Measurements from ENCODE around the gene SRGAP2B.
"Not testable (repeated sequence)": the region's sequence is repeated elsewhere in the genome, so short reads cannot be mapped to it uniquely, and the experiment has no call there.

The SRGAP2B gene

DNA sequence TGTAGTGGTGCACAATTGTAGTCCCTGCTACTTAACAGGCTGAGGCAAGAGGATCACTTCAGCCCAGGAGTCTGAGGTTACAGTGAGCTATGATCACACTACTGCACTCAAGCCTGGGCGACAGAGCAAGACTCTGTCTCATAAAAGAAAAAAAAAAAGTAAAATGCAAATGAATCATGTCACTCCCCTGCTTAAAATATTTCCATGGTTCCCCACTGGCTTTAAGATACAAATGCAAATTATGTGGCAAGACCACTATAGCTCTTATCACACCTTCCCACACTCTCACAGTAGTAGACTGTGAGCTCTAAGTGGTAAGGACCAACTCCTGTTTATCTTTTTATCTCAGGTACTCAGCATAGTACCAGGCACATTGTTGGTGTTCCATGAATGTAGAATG, 53.6 kb downstream of the SRGAP2B start:
- not testable (repeated sequence) for DNase-seq

DNA sequence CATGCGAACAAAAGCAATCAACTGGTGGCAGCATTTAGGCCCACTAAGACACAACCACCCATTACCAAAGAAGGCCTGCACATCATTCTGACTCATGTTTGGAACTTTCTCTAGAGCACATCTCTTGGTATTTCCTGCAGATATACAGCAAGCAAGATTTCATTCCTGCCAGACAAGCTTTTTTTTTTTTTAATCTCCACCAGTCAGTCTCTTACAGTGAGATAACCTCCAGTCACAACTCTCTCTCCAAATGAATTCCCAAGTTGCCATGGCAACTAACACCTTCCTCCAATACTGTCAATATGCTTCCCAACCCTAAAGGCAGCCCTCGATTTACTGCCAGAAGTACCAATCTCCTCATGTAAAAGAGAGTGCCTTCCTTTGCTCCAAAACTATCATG, 59.1 kb downstream of the SRGAP2B start:
- DNase-seq, result not testable (repeated sequence)

DNA sequence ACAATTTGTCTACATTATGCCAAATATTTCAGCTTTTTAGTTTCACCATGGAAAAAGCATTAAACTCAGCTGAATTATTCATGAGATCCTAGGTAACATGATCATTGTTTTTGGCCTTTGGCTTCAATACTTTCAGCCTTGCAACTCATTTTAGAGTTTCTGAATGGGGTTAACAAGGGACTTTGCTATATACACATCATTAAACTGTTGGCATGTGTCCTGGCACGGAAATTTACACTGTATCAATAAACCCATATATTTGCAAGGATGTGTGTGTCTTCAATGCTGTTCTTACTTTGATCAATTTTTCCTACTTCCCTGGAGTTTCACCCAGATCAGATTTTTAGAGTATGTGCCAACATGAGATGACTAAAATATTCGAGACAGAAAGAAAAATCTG, 61.6 kb downstream of the SRGAP2B start:
- DNase-seq, result not testable (repeated sequence)

DNA sequence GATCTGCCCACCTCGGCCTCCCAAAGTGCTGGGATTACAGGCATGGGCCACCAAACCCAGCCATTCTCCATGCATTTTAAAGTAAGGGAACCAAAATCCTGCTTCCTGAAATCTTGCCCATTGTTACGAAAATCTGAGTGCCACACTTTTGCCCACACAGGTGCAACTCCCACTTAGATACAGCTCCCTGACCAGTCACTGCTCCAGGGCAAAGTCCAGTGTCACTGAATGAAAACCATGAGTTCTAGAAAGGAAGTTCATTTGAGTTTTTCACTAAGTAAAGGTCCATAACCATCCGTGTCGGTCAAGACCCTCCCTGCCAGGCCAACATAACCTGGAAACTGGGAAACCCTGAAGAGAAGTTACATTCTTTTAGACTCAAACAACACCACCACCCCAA, 67.9 kb downstream of the SRGAP2B start:
- not testable (repeated sequence) for DNase-seq

DNA sequence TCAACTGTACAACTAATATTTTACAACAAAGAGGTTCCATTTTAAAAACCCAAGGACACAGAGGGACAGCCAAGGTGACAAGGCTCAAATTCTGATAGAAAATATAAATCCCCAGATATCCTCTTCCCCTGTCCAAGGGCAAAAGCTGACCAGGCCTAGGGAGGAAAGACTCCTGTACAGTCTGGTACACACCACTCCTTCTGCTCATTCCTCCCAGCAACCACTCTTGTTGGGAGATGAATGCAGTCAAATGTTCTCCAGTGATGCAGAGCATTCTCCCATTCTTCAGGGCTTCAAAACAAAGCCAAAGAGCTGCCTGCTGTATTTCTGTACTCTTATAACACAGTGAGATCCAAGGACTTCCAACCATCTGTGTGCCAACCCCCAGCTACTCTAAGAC, 69.8 kb downstream of the SRGAP2B start:
- DNase-seq, result not testable (repeated sequence)

DNA sequence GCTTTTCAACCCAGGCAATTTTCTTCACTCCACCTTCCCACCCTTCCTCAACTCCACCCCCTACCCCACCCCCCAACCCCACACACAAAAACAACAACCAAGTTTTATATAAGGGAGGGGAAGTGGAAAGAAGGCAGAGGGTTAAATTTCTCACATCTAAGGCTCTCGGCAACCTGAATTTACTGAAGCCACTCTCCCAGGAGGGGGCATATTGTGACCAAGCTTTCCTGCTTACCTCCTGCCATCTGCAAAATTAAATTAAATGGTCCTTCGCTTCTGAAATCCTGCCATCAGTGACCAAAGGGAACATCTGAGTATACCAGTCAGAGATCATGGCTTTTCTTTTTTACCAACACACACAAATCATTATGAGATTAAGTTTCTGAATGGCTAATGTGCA, 72.9 kb downstream of the SRGAP2B start:
- not testable (repeated sequence) for DNase-seq

DNA sequence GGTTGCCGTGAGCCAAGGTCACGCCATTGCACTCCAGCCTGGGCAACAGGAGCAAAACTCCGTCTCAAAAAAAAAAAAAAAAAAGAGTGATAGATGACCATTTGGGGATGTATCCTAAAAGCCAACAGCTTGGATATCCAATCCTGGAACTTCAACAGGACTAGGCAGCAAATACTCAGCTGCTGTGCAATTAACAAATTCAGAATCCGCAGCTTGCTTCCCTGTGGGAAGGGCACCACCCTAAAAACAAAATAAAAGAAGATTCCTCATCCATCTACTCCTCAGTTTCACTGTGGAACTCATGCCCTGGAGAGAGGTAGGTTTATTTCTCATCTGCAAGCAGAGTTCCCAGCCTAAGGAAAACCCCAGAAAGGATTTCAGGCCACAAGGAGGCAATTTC, 73.4 kb downstream of the SRGAP2B start:
- not testable (repeated sequence) for DNase-seq

DNA sequence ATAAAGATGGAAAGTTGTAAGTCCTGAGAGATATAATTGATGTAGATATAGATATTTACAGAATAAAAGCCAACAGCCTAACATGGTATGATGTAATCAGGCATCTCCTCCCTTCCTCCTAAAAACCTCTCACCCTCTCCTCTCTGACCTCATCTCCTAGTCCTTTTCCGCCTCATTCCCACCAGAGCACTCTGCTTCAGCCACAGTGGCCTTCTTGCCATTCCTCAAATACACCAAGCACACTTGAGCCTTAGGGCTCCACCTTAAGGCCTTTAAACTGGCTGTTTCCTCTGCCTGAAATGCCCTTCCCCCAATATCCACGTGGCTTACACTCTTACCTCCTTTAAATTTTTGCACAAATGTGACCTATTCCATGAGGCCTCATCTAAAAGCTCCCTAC, 75.4 kb downstream of the SRGAP2B start:
- DNase-seq, result not testable (repeated sequence)

DNA sequence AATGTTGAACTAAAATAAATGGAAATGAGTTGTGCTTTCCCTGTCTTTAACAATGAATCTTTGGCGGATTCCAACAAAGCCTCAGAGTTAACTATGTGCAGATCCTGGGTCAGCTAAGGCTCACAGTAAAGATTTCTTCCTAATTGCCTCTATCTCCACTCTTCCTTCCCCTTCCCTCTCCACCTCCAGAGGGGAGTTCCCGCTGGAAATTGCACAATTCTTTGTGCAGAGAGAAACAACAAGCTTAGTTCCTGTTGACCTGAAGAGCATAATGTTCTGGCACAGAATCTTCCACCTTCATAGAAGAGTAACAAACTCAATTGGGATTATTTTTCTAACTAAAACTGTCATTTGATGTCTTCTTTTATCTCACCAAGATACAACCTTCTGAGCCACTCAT, 77.4 kb downstream of the SRGAP2B start:
- not testable (repeated sequence) for DNase-seq

DNA sequence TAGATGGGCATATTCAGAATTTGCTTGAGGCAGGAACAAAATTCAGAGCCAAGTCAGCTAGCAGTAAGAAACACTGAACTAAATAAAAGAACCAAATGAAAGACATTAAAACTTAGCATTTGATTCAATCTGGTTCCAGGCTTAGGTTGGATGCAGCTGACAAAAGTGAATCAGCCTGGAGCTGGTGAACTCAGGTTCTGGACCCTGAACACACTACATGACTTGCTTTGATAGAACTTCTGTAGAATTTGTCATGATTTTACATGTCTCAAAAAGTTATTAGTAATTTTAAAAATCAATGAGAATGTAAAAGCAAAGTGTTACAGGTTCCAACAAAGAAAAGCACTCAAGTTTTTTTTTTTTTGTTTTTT, 78.7 kb downstream of the SRGAP2B start:
- not testable (repeated sequence) for DNase-seq

DNA sequence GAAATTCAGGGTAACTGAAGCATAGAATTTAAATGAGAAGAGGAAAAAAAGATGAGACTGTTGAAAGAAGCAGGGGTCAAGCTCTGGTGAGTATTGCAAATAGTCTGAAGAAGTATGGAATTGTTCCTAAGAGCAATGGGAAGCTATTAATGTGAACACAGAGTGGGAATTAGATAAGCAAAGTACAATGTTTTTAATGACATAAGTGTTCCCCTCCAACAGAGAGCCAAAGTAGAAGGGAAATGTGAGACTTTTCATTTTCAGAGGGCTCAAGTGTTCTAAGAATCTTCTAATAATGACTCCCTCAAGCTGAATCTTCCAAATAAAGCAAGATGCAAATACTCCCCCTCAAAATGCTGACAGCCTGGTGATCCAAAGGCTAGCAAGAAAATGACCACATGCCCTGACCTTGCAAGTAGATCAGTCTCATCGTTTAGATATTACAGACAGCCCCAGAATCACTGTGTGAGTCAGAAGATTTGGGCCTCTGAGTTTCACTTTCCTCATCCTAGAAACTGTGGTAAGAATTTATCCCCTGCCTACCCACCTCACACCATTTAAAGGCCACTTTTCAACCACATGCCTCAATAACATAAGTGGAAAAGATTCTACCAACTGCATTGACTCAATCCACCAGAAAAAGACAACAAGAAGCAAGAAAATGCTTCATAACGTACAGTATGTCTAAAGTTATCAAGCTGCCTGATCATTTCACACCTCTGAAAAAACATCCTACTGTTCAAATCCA, 79.2 kb downstream of the SRGAP2B start:
- DNase-seq, result not testable (repeated sequence)

DNA sequence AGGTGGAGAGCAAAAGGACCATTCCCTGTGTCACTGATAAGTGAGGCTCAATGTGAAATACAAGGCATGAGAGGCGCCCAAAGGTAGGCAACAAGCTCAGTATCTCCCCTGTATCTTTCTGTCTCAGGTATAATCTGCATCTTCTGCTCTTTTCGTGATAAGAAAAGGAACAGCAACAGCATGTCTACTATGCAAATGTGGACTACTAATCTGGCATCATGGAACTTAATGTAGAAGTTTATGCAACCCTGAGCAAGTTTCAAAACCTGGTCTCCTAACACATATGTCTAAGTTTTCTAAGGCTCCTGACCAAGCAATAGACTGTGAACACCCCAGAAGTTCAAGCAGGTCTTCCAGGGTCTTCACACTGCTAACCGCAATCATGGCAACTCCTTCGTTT, 81.8 kb downstream of the SRGAP2B start:
- DNase-seq, result not testable (repeated sequence)

DNA sequence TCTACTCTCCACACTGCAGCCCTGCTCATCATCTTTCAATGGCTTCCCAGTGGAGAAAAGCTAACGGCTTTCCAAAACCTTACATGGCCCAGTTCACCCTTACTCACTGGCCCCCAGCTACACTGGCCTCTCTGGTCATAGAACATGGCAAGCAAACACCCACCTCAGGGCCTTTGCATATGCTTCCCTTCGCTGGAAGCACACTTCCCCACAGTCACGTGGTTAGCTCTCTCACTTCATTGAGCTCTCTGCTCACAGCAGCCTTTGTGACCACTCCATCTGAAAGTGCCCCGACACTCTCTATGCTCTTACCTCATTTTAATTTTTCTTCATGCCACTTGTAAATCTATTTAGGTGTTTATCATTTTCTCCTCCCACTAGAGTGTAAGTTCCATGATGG, 83.3 kb downstream of the SRGAP2B start:
- not testable (repeated sequence) for DNase-seq

DNA sequence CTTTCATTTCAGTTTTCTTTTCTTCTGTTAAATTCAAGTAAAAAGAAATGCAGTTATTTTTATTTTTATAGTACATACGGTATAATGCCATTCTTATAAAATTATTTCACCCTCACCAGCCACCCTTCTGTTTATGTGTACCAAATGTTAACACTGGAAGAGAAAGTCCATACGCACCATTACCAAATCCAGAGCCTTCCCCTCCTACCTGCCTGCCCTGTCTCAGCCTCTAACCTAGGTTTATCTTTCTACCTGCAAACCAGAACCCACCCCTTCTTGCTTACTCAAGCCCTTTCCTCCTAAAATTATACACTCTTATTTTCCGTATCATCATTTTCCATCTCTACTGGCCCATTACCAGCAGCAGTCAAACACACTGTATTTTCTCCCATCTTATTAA, 84.5 kb downstream of the SRGAP2B start:
- DNase-seq, result not testable (repeated sequence)

DNA sequence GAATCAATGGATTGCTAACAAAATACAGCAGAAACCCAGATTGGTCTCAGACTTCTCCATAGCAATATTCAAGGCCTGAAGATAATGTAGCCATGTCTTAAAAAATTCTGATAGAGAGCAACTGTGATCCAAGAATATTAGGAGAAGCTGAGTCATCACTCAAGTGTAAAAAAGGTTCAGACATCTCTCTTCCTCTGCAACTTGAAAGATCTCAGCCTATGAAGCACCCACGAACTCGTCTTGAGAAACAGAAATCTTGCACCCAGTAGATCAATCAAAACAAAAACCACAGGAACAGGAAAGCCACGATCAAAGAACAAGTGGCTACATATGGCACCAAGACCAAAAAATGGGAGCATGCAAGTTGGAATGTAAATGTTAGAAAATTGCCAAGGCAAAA, 85.2 kb downstream of the SRGAP2B start:
- not testable (repeated sequence) for DNase-seq

DNA sequence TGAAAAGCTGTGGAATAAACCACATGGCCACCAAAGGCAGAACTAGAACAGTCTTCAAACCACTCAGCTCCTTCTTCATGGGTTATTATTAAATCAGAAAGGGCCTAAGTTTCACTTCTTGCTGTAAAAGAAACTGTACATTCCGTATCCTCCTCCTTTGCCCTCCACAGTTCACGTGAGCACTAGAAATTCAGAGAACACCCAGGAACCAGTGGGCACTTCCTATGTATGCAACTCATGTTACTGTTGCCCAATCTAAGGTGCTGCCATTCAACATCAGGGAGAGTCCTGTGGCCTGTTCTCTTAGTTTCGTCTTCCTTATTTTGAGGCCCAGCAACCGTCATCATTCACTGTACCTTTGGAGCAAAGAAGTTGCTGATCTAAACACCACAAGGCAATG, 86.7 kb downstream of the SRGAP2B start:
- not testable (repeated sequence) for DNase-seq

DNA sequence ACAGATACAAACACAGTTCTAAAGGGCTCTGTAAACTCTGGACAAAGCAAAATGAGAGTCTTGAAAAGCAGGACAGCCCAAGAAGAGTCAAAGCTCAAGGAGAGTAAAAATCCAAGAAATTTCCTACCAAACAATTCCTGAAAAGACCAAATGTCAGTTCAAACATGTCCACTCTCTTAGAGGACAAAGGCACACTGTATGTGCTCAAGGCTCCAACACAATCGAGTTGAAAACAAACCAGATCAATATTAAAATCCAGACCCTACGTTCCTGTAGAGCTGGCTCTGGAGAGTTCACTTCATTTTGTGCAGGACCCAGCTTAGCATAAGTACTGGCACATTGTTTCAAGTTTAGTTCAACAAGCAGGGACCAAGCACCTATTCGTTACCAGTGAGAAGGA, 90.0 kb downstream of the SRGAP2B start:
- not testable (repeated sequence) for DNase-seq

DNA sequence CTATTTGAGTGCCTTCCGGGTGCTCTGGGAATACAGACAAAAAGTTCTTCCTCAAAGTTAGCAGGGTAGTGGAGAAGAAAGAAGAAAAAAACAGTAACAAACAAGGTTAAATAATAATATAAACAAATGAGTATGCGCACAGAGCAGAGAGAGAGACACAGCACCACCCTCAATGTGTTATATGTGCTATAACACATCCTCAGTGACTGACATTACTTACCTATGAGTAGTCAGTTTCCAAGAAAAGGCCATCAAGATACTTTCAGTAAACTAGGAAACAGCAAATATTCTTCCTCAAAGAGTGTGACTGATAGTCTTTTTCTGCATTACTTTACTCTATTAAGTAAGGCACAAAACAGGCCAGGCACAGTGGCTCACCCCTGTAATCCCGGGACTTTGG, 93.7 kb downstream of the SRGAP2B start:
- not testable (repeated sequence) for DNase-seq

DNA sequence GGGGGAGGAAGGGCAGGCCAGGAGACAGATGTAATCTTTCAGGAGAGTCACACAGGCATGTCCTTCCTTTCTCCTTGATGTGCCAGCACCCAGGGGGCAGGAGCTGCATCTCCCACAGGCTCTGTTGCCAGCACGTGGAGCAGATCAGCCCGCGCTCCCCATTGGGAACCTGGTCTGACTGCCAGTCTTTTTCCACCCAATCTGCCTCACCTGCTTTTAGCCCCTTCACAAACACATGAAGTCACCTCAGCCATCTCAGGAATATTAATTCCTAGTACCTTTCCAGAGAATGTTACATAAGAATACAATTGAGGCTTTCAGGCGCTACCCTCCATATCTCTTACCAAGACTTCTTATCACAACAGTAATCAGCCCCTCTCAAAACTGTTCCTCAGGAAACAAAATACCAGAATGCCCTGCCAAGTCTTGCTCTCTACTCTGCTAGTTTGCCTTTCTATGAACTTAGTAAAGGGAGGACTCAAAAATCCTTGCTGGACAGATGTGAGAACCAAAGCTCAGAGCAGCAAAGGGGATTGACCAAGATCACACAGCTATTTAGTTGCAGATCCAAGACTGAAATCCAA, 94.3 kb downstream of the SRGAP2B start:
- not testable (repeated sequence) for DNase-seq

DNA sequence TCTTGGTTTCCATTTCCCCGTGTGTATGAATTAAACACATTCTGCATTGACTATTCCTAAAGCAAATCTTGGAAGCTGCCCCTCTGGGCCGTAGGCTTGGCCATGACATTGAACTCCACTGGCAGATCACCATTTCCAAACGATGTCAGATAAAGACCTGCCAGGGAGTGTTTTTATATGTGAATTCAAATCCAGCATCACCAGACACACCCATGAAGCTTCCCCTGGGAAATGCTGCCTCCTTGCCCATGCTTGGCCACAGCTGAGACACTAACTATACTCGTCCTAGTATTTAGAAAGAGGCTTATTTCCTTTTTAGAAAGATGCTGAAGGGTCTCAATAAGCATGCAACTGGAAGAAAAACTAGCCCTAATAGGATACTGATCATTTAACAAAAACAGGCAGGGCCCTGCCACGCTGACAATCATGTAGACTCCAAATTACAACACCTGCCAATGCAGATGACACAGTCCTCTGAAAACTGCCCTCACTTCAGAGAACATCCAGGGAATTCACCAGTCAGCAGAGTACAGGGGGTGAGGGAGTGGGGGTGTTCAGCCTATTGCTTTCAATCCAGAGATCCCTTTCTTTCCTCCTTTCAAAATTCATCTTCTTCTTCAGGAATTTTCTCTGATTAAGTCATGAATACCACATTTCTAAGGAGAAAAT, 94.9 kb downstream of the SRGAP2B start:
- not testable (repeated sequence) for DNase-seq

DNA sequence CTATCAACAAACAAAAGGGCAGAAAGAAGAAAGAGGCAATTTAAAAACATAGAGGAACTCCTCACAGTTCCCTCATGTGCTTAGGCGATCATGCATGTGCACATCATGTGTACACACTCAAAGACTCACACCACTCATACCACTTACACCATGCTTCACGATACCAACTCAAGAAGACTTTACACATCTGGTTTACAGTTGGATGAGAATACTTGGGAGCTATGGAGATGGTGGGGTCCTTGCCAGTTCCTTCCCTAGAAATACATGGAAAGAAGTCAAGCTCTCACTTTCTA, 96.2 kb downstream of the SRGAP2B start:
- not testable (repeated sequence) for DNase-seq

DNA sequence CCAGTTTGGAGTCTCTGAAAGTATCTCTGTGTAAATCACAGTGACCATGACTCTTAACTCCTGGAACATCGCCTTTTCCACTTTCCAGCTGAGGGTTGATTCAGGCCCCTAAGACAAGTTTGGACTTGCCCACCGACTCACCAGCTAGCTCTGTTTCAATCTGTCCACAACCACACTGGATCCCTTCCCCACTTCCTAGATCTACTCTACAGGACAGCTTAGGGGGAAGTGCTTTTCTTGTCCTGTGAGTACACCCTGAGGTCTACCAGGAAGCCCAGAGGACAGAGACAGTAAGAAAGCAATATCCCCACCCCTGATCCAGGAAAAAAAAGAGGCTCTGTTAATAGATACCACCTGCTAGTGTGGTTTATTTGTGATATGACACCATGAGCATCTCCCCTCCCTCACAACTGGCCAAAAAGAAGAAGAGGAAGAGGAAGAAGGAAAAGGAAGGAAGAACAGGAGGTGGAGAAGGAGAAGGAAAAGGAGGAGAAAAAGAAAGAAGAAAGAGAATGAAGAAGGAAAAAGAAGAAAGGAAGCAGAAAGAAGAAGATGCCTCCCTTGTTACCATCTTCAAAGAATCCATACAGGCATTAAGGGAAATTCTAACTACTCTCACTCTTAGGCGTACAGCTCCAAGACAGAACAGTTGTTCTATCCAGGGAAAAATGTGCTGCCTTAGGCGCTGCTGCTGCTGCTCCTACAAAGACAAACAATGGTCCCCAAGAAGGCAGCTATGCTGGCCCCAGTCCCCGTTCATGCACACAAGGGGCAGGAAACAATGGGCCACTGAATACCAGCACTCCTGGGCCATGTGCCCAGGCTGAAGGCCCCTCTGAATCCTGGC, 96.8 kb downstream of the SRGAP2B start:
- not testable (repeated sequence) for DNase-seq

DNA sequence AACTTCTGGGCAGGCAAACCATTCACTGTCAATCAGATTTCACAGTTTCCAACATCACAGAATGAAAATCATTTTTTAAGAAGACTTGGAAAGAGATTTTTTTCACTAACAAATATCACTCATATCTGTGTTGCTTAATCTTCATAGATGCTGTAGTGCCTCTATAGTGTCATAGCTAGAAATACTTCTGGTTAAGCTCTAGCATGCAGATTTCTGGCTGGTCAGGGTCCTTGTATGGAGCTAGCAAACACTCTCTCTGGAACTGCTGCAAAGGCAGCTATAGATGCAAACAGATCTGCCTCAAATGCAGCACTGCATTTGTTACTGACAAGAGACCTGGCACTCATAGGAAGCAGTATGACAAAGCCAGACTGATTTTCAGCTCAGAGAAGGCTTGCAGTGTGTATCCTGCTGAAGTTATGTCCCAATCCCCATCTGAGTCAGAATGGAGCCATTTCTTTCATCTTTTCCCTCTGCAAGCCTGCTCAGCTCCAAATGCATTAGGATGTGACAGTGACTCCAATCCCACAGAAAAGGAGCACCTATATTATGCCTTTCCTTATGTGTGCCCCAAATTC, 99.2 kb downstream of the SRGAP2B start:
- DNase-seq, result not testable (repeated sequence)

Data from stimulated activated CD4-positive, alpha-beta T cell treated with anti-CD3 and anti-CD28 coated beads, Interleukin-2, amount 100 ng/mL, for 24 hours (primary cell).